IMR-90 (cell line): Measurements from ENCODE around the gene ELF5. TPM values are rescaled to one million over a fixed set of nuclear protein-coding genes. Genes with fewer than 3 reads are reported as not detected.

Experiments used
- ATAC-seq: fragments of 200-7000 bp; cut with Tn5 transposase; 2 replicates; pipeline ENCODE4 v1.9.1; 2020; ENCODE audit warnings: low read depth, mild to moderate bottlenecking, moderate library complexity
- BruUV-seq: library from RNA; stranded (reverse); fragments of 400-500 nt; replicated peaks from 2 replicates; lab custom pipeline; 2021; lab: Mats Ljungman, UMichigan
- CTCF ChIA-PET: fragments of 300-600 bp; formaldehyde crosslinking; extraction: SDS; loops from one replicate; lab custom pipeline; 2021; ENCODE audit warnings: antibody characterized with exemption; lab: Yijun Ruan, JAX
- POLR2A ChIA-PET: fragments of 300-600 bp; sonication (Branson Sonifier 250); formaldehyde crosslinking; loops from one replicate; lab custom pipeline; 2022; ENCODE audit warnings: antibody characterized with exemption; ENCODE audit not compliant: unreplicated experiment; lab: Charles Lee
- DNase-seq: peaks from one replicate; pipeline ENCODE4 v3.0.0; 2013
- H2AFZ ChIP-seq: replicated peaks from 2 replicates; pipeline ENCODE3; 2013; ENCODE audit warnings: low read length, mild to moderate bottlenecking; ENCODE audit not compliant: poor library complexity
- H2AK5ac ChIP-seq: 2 replicates; pipeline ENCODE4 v1.6.1; 2013; ENCODE audit warnings: low read depth, low read length, inconsistent platforms
- H2AK9ac ChIP-seq: replicated peaks from 2 replicates; pipeline ENCODE3; 2013; ENCODE audit warnings: mild to moderate bottlenecking, low read depth, low read length, moderate library complexity; ENCODE audit not compliant: poor library complexity
- H2BK120ac ChIP-seq: 2 replicates; pipeline ENCODE4 v1.6.1; 2013; ENCODE audit warnings: low read depth, low read length, inconsistent platforms
- H2BK15ac ChIP-seq: 3 replicates; pipeline ENCODE4 v1.6.1; 2013; ENCODE audit warnings: low read depth, low read length, inconsistent platforms
- H2BK20ac ChIP-seq: 2 replicates; pipeline ENCODE4 v1.6.1; 2013; ENCODE audit warnings: low read depth, mild to moderate bottlenecking, inconsistent platforms, low read length, moderate library complexity
- H2BK5ac ChIP-seq: 2 replicates; pipeline ENCODE4 v1.6.1; 2013; ENCODE audit warnings: mild to moderate bottlenecking, low read depth, low read length, inconsistent platforms; ENCODE audit not compliant: poor library complexity, severe bottlenecking
- H3K14ac ChIP-seq: replicated peaks from 2 replicates; pipeline ENCODE4 v1.6.1; 2013; ENCODE audit warnings: low read depth, low read length, inconsistent platforms
- H3K18ac ChIP-seq: 2 replicates; pipeline ENCODE4 v1.6.1; 2013; ENCODE audit warnings: low read depth, low read length, control low read depth
- H3K23ac ChIP-seq: 2 replicates; pipeline ENCODE4 v1.6.1; 2013; ENCODE audit warnings: low read depth, low read length, inconsistent platforms
- H3K27ac ChIP-seq: 2 replicates; pipeline ENCODE4 v1.5.1; 2013; ENCODE audit warnings: mild to moderate bottlenecking, control low read depth, low read length; ENCODE audit not compliant: insufficient read depth
- H3K27me3 ChIP-seq: 2 replicates; pipeline ENCODE4 v1.6.1; 2013; ENCODE audit warnings: low read length; ENCODE audit not compliant: control insufficient read depth, insufficient read depth
- H3K36me3 ChIP-seq: 2 replicates; pipeline ENCODE4 v1.6.1; 2013; ENCODE audit warnings: low read length, mixed read lengths; ENCODE audit not compliant: control insufficient read depth, insufficient read depth
- H3K4ac ChIP-seq: 2 replicates; pipeline ENCODE4 v1.6.1; 2013; ENCODE audit warnings: low read depth, low read length, inconsistent platforms
- H3K4me1 ChIP-seq: 2 replicates; pipeline ENCODE4 v1.6.1; 2013; ENCODE audit warnings: low read length, mixed read lengths; ENCODE audit not compliant: control insufficient read depth, insufficient read depth
- H3K4me2 ChIP-seq: 2 replicates; pipeline ENCODE4 v1.6.1; 2013; ENCODE audit warnings: low read depth, mild to moderate bottlenecking, control low read depth, low read length, moderate library complexity
- H3K4me3 ChIP-seq: 2 replicates; pipeline ENCODE4 v1.5.1; 2013; ENCODE audit warnings: low read depth, mild to moderate bottlenecking, control low read depth, low read length, moderate library complexity; ENCODE audit not compliant: insufficient read depth
- H3K56ac ChIP-seq: 2 replicates; pipeline ENCODE4 v1.6.1; 2013; ENCODE audit warnings: low read length, inconsistent platforms; ENCODE audit not compliant: insufficient read depth; ENCODE audit errors: extremely low read depth
- H3K79me1 ChIP-seq, 2 experiments: 2 replicates each; pipeline ENCODE4 v1.6.1; 2013; ENCODE audit warnings: low read length in 2 of 2, inconsistent platforms in 1 of 2, low read depth in 1 of 2
- H3K9ac ChIP-seq: 2 replicates; pipeline ENCODE4 v1.6.1; 2013; ENCODE audit warnings: low read depth, low read length, control low read depth
- H3K9me1 ChIP-seq: 2 replicates; pipeline ENCODE4 v1.6.1; 2013; ENCODE audit warnings: low read length, inconsistent platforms; ENCODE audit not compliant: insufficient read depth
- H3K9me3 ChIP-seq: 2 replicates; pipeline ENCODE4 v1.6.1; 2013; ENCODE audit warnings: low read length; ENCODE audit not compliant: control insufficient read depth, insufficient read depth
- H4K20me1 ChIP-seq: 2 replicates; pipeline ENCODE4 v1.6.1; 2013; ENCODE audit warnings: low read length, inconsistent platforms; ENCODE audit not compliant: insufficient read depth
- H4K5ac ChIP-seq: 2 replicates; pipeline ENCODE4 v1.6.1; 2013; ENCODE audit warnings: mild to moderate bottlenecking, low read depth, low read length, control low read depth
- H4K8ac ChIP-seq, 2 experiments: 2 replicates each; pipeline ENCODE4 v1.6.1; 2013; ENCODE audit warnings: low read depth in 2 of 2, low read length in 2 of 2, control low read depth in 1 of 2, inconsistent platforms in 1 of 2
- H4K91ac ChIP-seq: 2 replicates; pipeline ENCODE4 v1.6.1; 2013; ENCODE audit warnings: low read depth, low read length, inconsistent platforms; ENCODE audit not compliant: insufficient read depth
- MAZ ChIP-seq: IDR thresholded peaks from 2 replicates; pipeline ENCODE4 v1.6.1; 2012; ENCODE audit warnings: low read depth, mild to moderate bottlenecking, low read length, improper control_type of control experiment, moderate library complexity, borderline replicate concordance
- WGBS, 2 experiments: methylation state at CpG; one replicate each; pipeline versions ENCODE4 v1.1.5 to v1.1.7; 2013; ENCODE audit warnings: missing lambda C conversion rate in 2 of 2; ENCODE audit not compliant: insufficient read length in 1 of 2; ENCODE audit errors: extremely low coverage in 2 of 2; 5-methylcytosine and 5-hydroxymethylcytosine counted together
- dilution Hi-C: fragments of 300-500 bp; cut with HindIII; formaldehyde crosslinking; loops from one replicate; pipeline ENCODE4 v1.14.3; 2018; ENCODE audit warnings: low sequenced_read_pairs; ENCODE audit not compliant: unreplicated experiment
- in situ Hi-C: fragments of 300-500 bp; cut with MboI; formaldehyde crosslinking; loops from 3 replicates; pipeline ENCODE4 v1.14.3; 2019; ENCODE audit warnings: low sequenced_read_pairs, inconsistent platforms, mixed read lengths
- intact Hi-C: fragments of 100-400 bp; cut with micrococcal nuclease; formaldehyde crosslinking; loops from 2 replicates; pipeline ENCODE4 v1.10.0; 2022
- polyA plus RNA-seq, 3 experiments: library from polyadenylated mRNA; depleted of rRNA; stranded (reverse); fragments of >200 nt; gene quantifications; 2 replicates each; pipeline ENCODE4 v1.2.3, GENCODE V29; 2012; ENCODE audit warnings: low replicate concordance in 1 of 3
- total RNA-seq: library from RNA; depleted of rRNA; stranded (reverse); fragments of >200 nt; gene quantifications from 2 replicates; pipeline ENCODE4 v1.2.3, GENCODE V29; 2012

Gene ELF5
- total and polyA plus RNA-seq, 2 of the 4 experiments (the other 2 are of a cell fraction), result not detected

DNA sequence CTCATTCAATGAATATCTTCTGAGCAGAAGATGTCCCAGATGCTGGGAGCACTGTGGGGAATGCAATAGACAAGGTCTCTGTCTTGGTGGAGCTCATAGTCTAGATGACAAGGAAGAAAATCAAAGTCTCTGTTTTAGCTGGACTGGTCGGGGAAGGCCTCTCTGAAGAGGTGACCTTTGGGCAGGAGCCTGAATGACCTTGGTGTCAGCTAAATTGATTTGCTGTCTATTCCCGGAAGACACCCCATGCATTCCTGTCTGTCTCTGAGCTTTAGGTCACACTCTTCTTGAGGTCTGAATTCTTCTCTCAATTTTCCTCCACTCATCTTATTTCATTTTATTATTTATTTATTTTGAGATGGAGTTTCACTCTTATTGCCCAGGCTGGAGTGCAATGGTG is 14.5 kb upstream of the ELF5 start:
- Histone ChIP-seq H3K27ac (no peak overlapping the region), H3K18ac (no peak overlapping the region), H3K9ac (no peak overlapping the region), H3K9me1 (no peaks in the 10 kb centered on the region), H3K14ac (no peak overlapping the region), H3K79me1 (no peaks in the 10 kb centered on the region), H2AK9ac (no peak overlapping the region), H3K23ac (no peak overlapping the region), H2BK120ac (no peak overlapping the region), H4K5ac (no peak overlapping the region), H3K36me3 (no peaks in the 10 kb centered on the region), H3K9me3 (no peaks in the 10 kb centered on the region; the same call in 1 of the 2 replicates), H3K56ac (no peak overlapping the region), H4K20me1 (no peaks in the 10 kb centered on the region), H2BK20ac (no peak overlapping the region), H3K4ac (no peak overlapping the region), H4K8ac (no peak overlapping the region), H3K4me3 (no peak overlapping the region), H3K4me1 (no peaks in the 10 kb centered on the region), H2BK5ac (no peak overlapping the region), H2BK15ac (no peak overlapping the region), H2AFZ (no peak overlapping the region), H3K27me3 (peaks cover 44% of the 10 kb centered on the region), H3K4me2 (no peak overlapping the region), H4K91ac (no peak overlapping the region), H2AK5ac (no peak overlapping the region)
- POLR2A ChIA-PET, result interaction anchor here (0.6 kb wide), 1 partner anchor 1774 kb away, joined by 3 read pairs; no protein-coding TSS in a partner anchor
- dilution Hi-C loops, result no loop called here
- no peak for TF ChIP-seq MAZ
- in situ Hi-C loops, result no loop called here
- no TSS peak for BruUV-seq
- WGBS, 2 experiments, result no CpG with 5 or more reads among the region's 2 CpGs
- DNase-seq (no peak), ATAC-seq (no peak)
- CTCF ChIA-PET, result no interaction called here
- intact Hi-C loops, result no loop called here
